Upper lobe of right lung (tissue), 1 donor: ENCODE measurements around the gene GON7. TPM values are rescaled to one million over a fixed set of nuclear protein-coding genes. Genes with fewer than 3 reads are reported as not detected.
A peak's percentile ranks its signal among the peaks of the same experiment; 100 is the strongest.

Experiments
- ATAC-seq: fragments of 200-7000 bp; cut with Tn5 transposase; one replicate; pipeline ENCODE4 v1.9.1; 2020; ENCODE audit warnings: mild to moderate bottlenecking, moderate library complexity
- DNase-seq: peaks from one replicate; pipeline ENCODE4 v3.0.0-alpha.2; 2020
- H3K27ac ChIP-seq: fragments of 200-600 bp; one replicate; pipeline ENCODE4 v1.8.0; 2022
- H3K27me3 ChIP-seq: fragments of 200-600 bp; one replicate; pipeline ENCODE4 v1.8.0; 2022; ENCODE audit warnings: mild to moderate bottlenecking
- H3K36me3 ChIP-seq: fragments of 200-600 bp; one replicate; pipeline ENCODE4 v1.8.0; 2022
- H3K4me1 ChIP-seq: fragments of 200-600 bp; one replicate; pipeline ENCODE4 v1.8.0; 2022
- H3K4me3 ChIP-seq: fragments of 200-600 bp; one replicate; pipeline ENCODE4 v1.8.0; 2022; ENCODE audit warnings: mild to moderate bottlenecking
- H3K9me3 ChIP-seq: fragments of 200-600 bp; one replicate; pipeline ENCODE4 v1.8.0; 2022
- intact Hi-C: fragments of 100-400 bp; cut with DNase I; formaldehyde crosslinking; loops from one replicate; pipeline ENCODE4 v1.11.0; 2022
- total RNA-seq: library from RNA; stranded (reverse); fragmentation: NEBNext Ultra II Directional; extraction: Animal tissue kit (Norgen Biotek cat#: 25700); gene quantifications from one replicate; pipeline ENCODE4 v1.2.1, GENCODE V29; 2021
- TF ChIP-seq, protein P1 (sequence below): fragments of 200-600 bp; IDR thresholded peaks from one replicate; pipeline ENCODE4 v1.8.0; 2022; ENCODE audit warnings: antibody characterized with exemption
- donor health status: DM: no; HTN: yes; CAD: no; lungs with severe emphysema.

The GON7 gene
- total RNA-seq, 1 donor from 2014 or later: 10.5 TPM

DNA sequence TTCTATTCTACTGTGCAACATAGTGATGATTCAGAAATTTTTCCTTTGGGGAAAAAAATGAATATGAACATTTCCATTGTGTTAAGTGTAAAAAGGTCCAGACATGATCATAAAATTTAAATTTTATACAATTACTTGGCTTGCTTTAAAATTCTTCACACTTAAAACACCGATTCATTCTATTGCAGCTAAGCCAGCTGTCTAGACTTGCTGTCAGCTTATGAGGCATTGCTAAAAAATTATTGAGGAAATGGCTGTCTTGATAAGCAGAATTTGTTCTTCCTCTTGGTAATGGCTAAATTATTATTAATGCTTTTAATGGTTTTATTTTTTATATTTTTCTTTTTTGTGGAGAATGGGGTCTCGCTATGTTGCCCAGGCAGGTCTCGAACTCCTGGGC is 19.9 kb downstream of the GON7 start:
- Histone ChIP-seq H3K27me3 (no peaks in the 10 kb centered on the region), H3K27ac (no peak overlapping the region), H3K4me1 (peaks cover 29% of the 10 kb centered on the region), H3K36me3 (peaks cover 27% of the 10 kb centered on the region), H3K4me3 (no peak overlapping the region), H3K9me3 (no peaks in the 10 kb centered on the region)
- intact Hi-C loops: no loop called here
- TF ChIP-seq, protein P1, sequence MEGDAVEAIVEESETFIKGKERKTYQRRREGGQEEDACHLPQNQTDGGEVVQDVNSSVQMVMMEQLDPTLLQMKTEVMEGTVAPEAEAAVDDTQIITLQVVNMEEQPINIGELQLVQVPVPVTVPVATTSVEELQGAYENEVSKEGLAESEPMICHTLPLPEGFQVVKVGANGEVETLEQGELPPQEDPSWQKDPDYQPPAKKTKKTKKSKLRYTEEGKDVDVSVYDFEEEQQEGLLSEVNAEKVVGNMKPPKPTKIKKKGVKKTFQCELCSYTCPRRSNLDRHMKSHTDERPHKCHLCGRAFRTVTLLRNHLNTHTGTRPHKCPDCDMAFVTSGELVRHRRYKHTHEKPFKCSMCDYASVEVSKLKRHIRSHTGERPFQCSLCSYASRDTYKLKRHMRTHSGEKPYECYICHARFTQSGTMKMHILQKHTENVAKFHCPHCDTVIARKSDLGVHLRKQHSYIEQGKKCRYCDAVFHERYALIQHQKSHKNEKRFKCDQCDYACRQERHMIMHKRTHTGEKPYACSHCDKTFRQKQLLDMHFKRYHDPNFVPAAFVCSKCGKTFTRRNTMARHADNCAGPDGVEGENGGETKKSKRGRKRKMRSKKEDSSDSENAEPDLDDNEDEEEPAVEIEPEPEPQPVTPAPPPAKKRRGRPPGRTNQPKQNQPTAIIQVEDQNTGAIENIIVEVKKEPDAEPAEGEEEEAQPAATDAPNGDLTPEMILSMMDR: no peak
- DNase-seq: no peak
- ATAC-seq: no peak

DNA sequence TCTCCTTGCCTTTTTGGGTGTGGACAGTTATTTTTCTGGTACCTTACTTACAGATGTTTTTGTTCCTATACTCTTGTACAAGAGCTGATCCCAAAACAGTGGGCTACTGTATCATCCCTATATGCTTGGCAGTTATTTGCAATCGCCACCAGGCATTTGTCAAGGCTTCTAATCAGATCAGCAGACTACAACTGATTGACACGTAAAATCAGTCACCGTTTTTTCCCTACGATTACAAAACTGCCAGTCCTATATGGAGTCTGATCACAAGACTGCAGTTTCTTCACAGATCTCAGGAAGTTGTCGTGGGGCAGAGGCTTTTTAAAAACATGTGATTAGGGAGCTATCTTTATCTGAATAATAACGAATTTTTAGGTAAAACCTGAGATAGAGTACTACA is 20.4 kb downstream of the GON7 start:
- no peak for ATAC-seq
- TF ChIP-seq, protein P1: no peak
- H3K27ac ChIP-seq: peak overlapping the region; percentile 48

DNA sequence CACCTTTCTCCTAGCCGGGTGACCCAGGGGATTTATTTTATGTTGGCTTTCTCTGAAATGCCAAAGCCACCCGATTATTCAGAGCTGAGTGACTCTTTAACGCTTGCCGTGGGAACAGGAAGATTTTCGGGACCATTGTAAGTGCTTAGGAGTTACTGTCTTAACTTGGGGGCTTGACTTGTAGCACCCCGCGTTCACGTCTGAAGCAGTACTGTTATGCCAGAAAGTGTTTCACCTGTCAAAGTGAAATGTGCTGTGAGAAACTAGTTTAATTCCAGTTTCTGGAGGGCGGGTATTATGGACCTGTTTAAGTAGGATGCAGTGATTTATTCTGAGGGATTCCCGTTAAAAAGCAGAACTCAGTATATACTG is 21.5 kb downstream of the GON7 start:
- intact Hi-C loops: no loop called here
- no peak for DNase-seq
- Histone ChIP-seq H3K36me3 (peaks cover 33% of the 10 kb centered on the region), H3K4me1 (peaks cover 29% of the 10 kb centered on the region), H3K27me3 (no peaks in the 10 kb centered on the region), H3K27ac (peak overlapping the region; percentile 97), H3K9me3 (no peaks in the 10 kb centered on the region), H3K4me3 (peak overlapping the region; percentile 95)
- TF ChIP-seq, protein P1: no peak
- ATAC-seq: no peak

More for the DNA sequence above, 20.4 kb downstream of the GON7 start:
- Histone ChIP-seq H3K36me3 (peaks cover 30% of the 10 kb centered on the region), H3K4me3 (peak overlapping the region; percentile 95), H3K4me1 (peaks cover 29% of the 10 kb centered on the region), H3K27me3 (no peaks in the 10 kb centered on the region), H3K9me3 (no peaks in the 10 kb centered on the region)
- intact Hi-C loops: no loop called here
- DNase-seq: no peak

DNA sequence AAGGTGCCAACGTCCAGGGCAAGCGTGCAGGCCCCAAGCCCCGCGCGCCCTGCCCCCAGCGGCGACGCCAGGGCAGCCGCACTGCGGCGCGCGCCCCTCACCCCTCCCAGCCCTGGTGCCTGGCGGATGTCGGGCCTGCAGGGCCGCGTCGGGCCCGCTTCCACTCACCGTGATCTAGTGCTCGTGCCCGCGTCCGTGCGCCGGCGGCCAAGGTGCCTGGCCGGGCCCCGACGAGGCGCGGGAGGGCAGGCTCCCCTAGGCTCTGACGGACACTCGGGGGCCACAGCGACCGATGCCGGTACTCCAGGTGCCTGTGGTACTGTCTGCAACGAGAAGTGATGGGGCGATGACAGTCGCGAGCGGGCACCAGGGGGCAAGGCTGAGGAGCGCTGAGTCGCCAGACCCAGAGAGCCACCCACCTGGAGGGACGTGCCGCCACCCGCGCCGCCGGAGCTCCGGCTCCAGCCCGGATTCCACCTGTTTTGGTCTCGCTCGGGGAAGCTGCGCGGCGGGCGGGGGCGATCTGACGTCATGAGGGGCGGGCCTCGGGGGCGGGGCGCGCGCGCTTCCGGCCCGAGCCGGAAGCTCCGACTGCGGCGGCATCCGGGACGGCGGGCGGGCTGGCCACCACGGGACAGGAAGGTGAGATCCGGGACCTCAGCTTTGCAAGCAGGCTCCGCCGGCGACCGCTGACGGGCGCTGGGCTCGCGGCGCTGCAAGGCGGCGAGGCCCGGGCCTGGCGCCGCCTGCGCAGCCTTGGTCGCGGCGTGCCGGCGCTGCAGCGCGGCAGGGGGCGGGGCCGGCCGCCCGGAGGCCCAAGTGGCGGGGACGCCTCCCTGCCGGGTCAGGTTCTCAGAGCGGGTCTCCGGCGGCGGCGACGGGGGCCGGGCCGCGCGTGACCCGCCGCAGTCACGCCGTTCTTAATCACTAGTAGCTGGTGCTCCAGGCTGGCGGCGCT is 22.2 kb downstream of the GON7 start, which contains the start of the genes LYSET and MOAP1:
Gene LYSET, plus strand, starts transcription at position 927 of the 958 bp plus-strand sequence. CDS start 89 bp downstream, outside the sequence.
Gene MOAP1, minus strand, starts transcription at position 507 of the 958 bp plus-strand sequence. CDS start 655 bp downstream, outside the sequence.
- DNase-seq (peak; percentile 95), ATAC-seq (peak; percentile 93)
- peak within 1 kb of the TSS; percentile 95 for H3K4me3 ChIP-seq
- peaks cover 33% of the 10 kb centered on the region for H3K36me3 ChIP-seq
- peaks cover 26% of the 10 kb centered on the region for H3K4me1 ChIP-seq
- H3K27ac ChIP-seq: peak within 1 kb of the TSS; percentile 97
- TF ChIP-seq, protein P1: peak; percentile 37
- no peaks in the 10 kb centered on the region for H3K9me3 ChIP-seq
- intact Hi-C loops: no loop called here
- no peaks in the 10 kb centered on the region for H3K27me3 ChIP-seq

DNA sequence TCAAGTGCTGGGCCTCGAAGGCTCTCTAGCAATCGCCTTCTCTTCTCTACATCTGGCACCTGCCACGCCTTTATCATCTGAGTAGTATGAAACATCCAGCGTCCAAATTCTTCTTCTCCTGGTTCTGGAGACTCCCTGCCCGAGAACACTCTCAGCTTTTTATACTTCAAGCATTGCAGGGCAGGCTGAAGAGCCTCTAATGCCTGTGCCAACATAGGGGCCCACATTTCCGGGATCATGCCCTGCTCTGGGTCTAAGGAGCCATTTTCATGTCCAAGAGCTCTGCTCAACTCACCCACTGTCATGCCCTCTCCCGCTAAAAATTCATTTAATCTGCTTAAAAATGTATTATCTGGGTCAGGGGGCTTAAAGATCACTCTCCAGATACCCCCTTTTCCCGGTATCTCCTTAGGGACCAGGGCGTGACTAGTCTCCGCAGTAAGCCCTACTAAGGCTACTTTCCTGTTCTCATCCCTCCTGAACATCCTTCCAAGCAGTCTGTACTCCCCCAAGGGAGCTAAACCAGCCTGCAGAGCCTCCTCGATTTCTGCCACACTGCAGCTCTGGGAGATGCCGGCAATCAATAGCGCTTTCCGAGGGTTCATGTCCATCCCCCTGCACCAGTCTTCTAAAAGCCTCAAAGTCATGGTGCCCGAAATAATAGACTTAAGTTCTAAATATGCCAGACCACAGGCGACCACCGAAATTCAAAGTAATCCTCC is 23.1 kb downstream of the GON7 start:
- ATAC-seq: peak; percentile 19
- H3K27me3 ChIP-seq: no peaks in the 10 kb centered on the region
- H3K4me3 ChIP-seq: peak overlapping the region; percentile 95
- H3K27ac ChIP-seq: peak overlapping the region; percentile 97
- peaks cover 26% of the 10 kb centered on the region for H3K4me1 ChIP-seq
- TF ChIP-seq, protein P1: no peak
- peak; percentile 66 for DNase-seq
- peaks cover 29% of the 10 kb centered on the region for H3K36me3 ChIP-seq
- intact Hi-C loops: no loop called here
- H3K9me3 ChIP-seq: no peaks in the 10 kb centered on the region
